GM10266 (cell line): Measurements from ENCODE around the gene CPT1B.

Experiments
- DNase-seq: peaks from one replicate; pipeline ENCODE4 v3.0.0; 2012; ENCODE audit errors: extremely low spot score
- CTCF ChIP-seq: IDR thresholded peaks from 2 replicates; pipeline ENCODE4 v1.5.1; 2012; ENCODE audit warnings: mild to moderate bottlenecking, low read depth; ENCODE audit not compliant: control insufficient read depth, insufficient read depth; ENCODE audit errors: missing control alignments

CPT1B gene

GRCh38 chr22:50582493-50583293 lies 4.5 kb upstream of the CPT1B start, which contains the start of gene CHKB:
Gene CHKB, minus strand, starts transcription at chr22:50582849. Its CDS starts 68 bp downstream, at chr22:50582781.
- peak; percentile 100 for DNase-seq

GRCh38 chr22:50581950-50582492 lies 3.8 kb upstream of the CPT1B start:
- DNase-seq: peak; percentile 59
- no peak for TF ChIP-seq CTCF

More at GRCh38 chr22:50582493-50583293, 4.5 kb upstream of the CPT1B start, which contains the start of gene CHKB:
- TF ChIP-seq CTCF: no peak

GRCh38 chr22:50581031-50581949 lies 3.1 kb upstream of the CPT1B start:
- TF ChIP-seq CTCF: no peak
- no peak for DNase-seq

- DNase-seq: no peak
- TF ChIP-seq CTCF: no peak
These were observed 1.5 kb upstream of the CPT1B start for GRCh38 chr22:50579752-50580151.

- no peak for TF ChIP-seq CTCF
- DNase-seq: no peak
These were observed 616 bp upstream of the CPT1B start for GRCh38 chr22:50578776-50579310.

GRCh38 chr22:50577697-50577986 lies 585 bp downstream of the CPT1B start:
- no peak for DNase-seq
- TF ChIP-seq CTCF: no peak
